H9 (cell line): ENCODE measurements around the gene ZFAND3. TPM values are rescaled to one million over a fixed set of nuclear protein-coding genes. Genes with fewer than 3 reads are reported as not detected.

ENCODE experiments used
- DNase-seq: peaks from one replicate; pipeline ENCODE4 v3.0.0-alpha.2; 2017
- H2AFZ ChIP-seq: one replicate; pipeline ENCODE4 v1.6.1; 2013; ENCODE audit warnings: mild to moderate bottlenecking, low read length, control low read depth, moderate library complexity
- H2AK5ac ChIP-seq: 2 replicates; pipeline ENCODE4 v1.6.1; 2013; ENCODE audit warnings: low read length, control low read depth, mixed read lengths; ENCODE audit not compliant: insufficient read length
- H2BK120ac ChIP-seq: one replicate; pipeline ENCODE4 v1.6.1; 2013; ENCODE audit warnings: low read depth, mild to moderate bottlenecking, low read length, control low read depth, inconsistent platforms; ENCODE audit not compliant: poor library complexity, severe bottlenecking
- H2BK12ac ChIP-seq: 2 replicates; pipeline ENCODE4 v1.6.1; 2013; ENCODE audit warnings: low read length, control low read depth, mixed read lengths, low read depth; ENCODE audit not compliant: insufficient read length
- H2BK15ac ChIP-seq: 2 replicates; pipeline ENCODE4 v1.6.1; 2013; ENCODE audit warnings: low read depth, low read length, control low read depth
- H2BK20ac ChIP-seq: one replicate; pipeline ENCODE4 v1.6.1; 2013; ENCODE audit warnings: low read depth, mild to moderate bottlenecking, low read length, control low read depth, inconsistent platforms; ENCODE audit not compliant: poor library complexity, severe bottlenecking
- H2BK5ac ChIP-seq: 2 replicates; pipeline ENCODE4 v1.6.1; 2013; ENCODE audit warnings: low read length, control low read depth, mixed read lengths; ENCODE audit not compliant: insufficient read length
- H3K14ac ChIP-seq: 2 replicates; pipeline ENCODE4 v1.6.1; 2013; ENCODE audit warnings: low read length, control low read depth; ENCODE audit not compliant: insufficient read depth
- H3K18ac ChIP-seq: 2 replicates; pipeline ENCODE4 v1.6.1; 2013; ENCODE audit warnings: low read depth, mild to moderate bottlenecking, mixed read lengths, low read length, control low read depth; ENCODE audit not compliant: insufficient read length
- H3K23ac ChIP-seq: 2 replicates; pipeline ENCODE4 v1.6.1; 2013; ENCODE audit warnings: low read length, control low read depth, mixed read lengths, low read depth; ENCODE audit not compliant: insufficient read length
- H3K23me2 ChIP-seq: 2 replicates; pipeline ENCODE4 v1.6.1; 2013; ENCODE audit warnings: low read depth, mild to moderate bottlenecking, mixed read lengths, low read length, control low read depth; ENCODE audit not compliant: insufficient read length, poor library complexity, severe bottlenecking
- H3K27ac ChIP-seq: 2 replicates; pipeline ENCODE4 v1.5.1; 2013; ENCODE audit warnings: low read length, control low read depth, mixed read lengths, low read depth; ENCODE audit not compliant: insufficient read length
- H3K27me3 ChIP-seq: 2 replicates; pipeline ENCODE4 v1.6.1; 2013; ENCODE audit warnings: low read length, control low read depth, inconsistent platforms; ENCODE audit not compliant: insufficient read depth
- H3K4ac ChIP-seq: 2 replicates; pipeline ENCODE4 v1.6.1; 2013; ENCODE audit warnings: low read depth, mild to moderate bottlenecking, control low read depth, inconsistent platforms, low read length, moderate library complexity
- H3K4me1 ChIP-seq: 2 replicates; pipeline ENCODE4 v1.6.1; 2013; ENCODE audit warnings: low read length, control low read depth, inconsistent platforms; ENCODE audit not compliant: insufficient read depth
- H3K4me2 ChIP-seq: 2 replicates; pipeline ENCODE4 v1.6.1; 2013; ENCODE audit warnings: low read length, control low read depth, mixed read lengths; ENCODE audit not compliant: insufficient read length, insufficient read depth
- H3K56ac ChIP-seq: 2 replicates; pipeline ENCODE4 v1.6.1; 2013; ENCODE audit warnings: low read depth, mild to moderate bottlenecking, mixed read lengths, low read length, control low read depth; ENCODE audit not compliant: insufficient read length
- H3K79me1 ChIP-seq: 2 replicates; pipeline ENCODE4 v1.6.1; 2013; ENCODE audit warnings: low read depth, mild to moderate bottlenecking, moderate library complexity, low read length, control low read depth, inconsistent platforms; ENCODE audit not compliant: insufficient read depth, poor library complexity, severe bottlenecking
- H3K79me2 ChIP-seq: 2 replicates; pipeline ENCODE4 v1.6.1; 2013; ENCODE audit warnings: low read length, control low read depth, inconsistent platforms; ENCODE audit not compliant: insufficient read depth
- H3K9ac ChIP-seq: 2 replicates; pipeline ENCODE4 v1.6.1; 2013; ENCODE audit warnings: low read length, control low read depth, mixed read lengths; ENCODE audit not compliant: insufficient read length; ENCODE audit errors: extremely low read depth
- H3K9me3 ChIP-seq: one replicate; pipeline ENCODE4 v1.6.1; 2013; ENCODE audit warnings: low read depth, low read length, inconsistent platforms; ENCODE audit not compliant: control insufficient read depth
- H3T11ph ChIP-seq: one replicate; pipeline ENCODE4 v1.6.1; 2013; ENCODE audit warnings: mild to moderate bottlenecking, low read length, control low read depth, inconsistent platforms
- H4K20me1 ChIP-seq: one replicate; pipeline ENCODE4 v1.6.1; 2013; ENCODE audit not compliant: control insufficient read depth, insufficient read length, insufficient read depth
- H4K5ac ChIP-seq: 2 replicates; pipeline ENCODE4 v1.6.1; 2013; ENCODE audit warnings: low read depth, mild to moderate bottlenecking, mixed read lengths, low read length, control low read depth; ENCODE audit not compliant: insufficient read length
- H4K8ac ChIP-seq: replicated peaks from 2 replicates; pipeline ENCODE4 v1.6.1; 2013; ENCODE audit warnings: low read length, control low read depth, mixed read lengths, low read depth; ENCODE audit not compliant: insufficient read length
- H4K91ac ChIP-seq: 2 replicates; pipeline ENCODE4 v1.6.1; 2013; ENCODE audit warnings: low read depth, mild to moderate bottlenecking, moderate library complexity, mixed read lengths, low read length, control low read depth; ENCODE audit not compliant: insufficient read length
- H3K27ac Mint-ChIP-seq, 3 experiments: 2 replicates in 2 of 3; 3 replicates in 1 of 3; pipeline ENCODE4 v1.8.0; 2020 to 2021; ENCODE audit warnings: mixed read lengths in 3 of 3, mild to moderate bottlenecking in 1 of 3, moderate library complexity in 1 of 3
- H3K27me3 Mint-ChIP-seq: 2 replicates; pipeline ENCODE4 v1.8.0; 2021; ENCODE audit warnings: low read depth, mild to moderate bottlenecking, moderate library complexity, mixed read lengths
- H3K36me3 Mint-ChIP-seq, 3 experiments: 2 replicates in 2 of 3; 3 replicates in 1 of 3; pipeline ENCODE4 v1.8.0; 2020 to 2021; ENCODE audit warnings: low read depth in 3 of 3, mixed read lengths in 3 of 3; ENCODE audit not compliant: insufficient read depth in 1 of 3
- H3K4me1 Mint-ChIP-seq, 2 experiments: 2 replicates each; pipeline ENCODE4 v1.8.0; 2020; ENCODE audit warnings: mixed read lengths in 2 of 2
- H3K4me3 Mint-ChIP-seq, 2 experiments: 2 replicates in 1 of 2; 3 replicates in 1 of 2; pipeline ENCODE4 v1.8.0; 2020 to 2021; ENCODE audit warnings: mild to moderate bottlenecking in 2 of 2, mixed read lengths in 2 of 2, moderate library complexity in 1 of 2
- H3K9me3 Mint-ChIP-seq, 2 experiments: 2 replicates in 1 of 2; 3 replicates in 1 of 2; pipeline ENCODE4 v1.8.0; 2020; ENCODE audit warnings: mild to moderate bottlenecking in 2 of 2, mixed read lengths in 2 of 2, moderate library complexity in 1 of 2
- WGBS: extraction: QIAGEN DNeasy Blood & Tissue Kit; methylation state at CpG from one replicate; pipeline ENCODE4 v1.1.7; 2013; ENCODE audit warnings: missing lambda C conversion rate, low lambda C conversion rate, mixed read lengths; ENCODE audit not compliant: insufficient read length; ENCODE audit errors: extremely low coverage; 5-methylcytosine and 5-hydroxymethylcytosine counted together
- total RNA-seq: library from RNA; stranded (reverse); gene quantifications from 2 replicates; pipeline ENCODE4 v1.2.1, GENCODE V29; 2021
- TF ChIP-seq, protein P1 (sequence below): fragments of 200-600 bp; sonication (generic); conservative IDR thresholded peaks from 3 replicates; pipeline ENCODE4 v1.8.0; 2021; ENCODE audit warnings: antibody characterized with exemption, mild to moderate bottlenecking

The ZFAND3 gene
- total RNA-seq, 1 experiment from 2014 or later, result 57.7 TPM

DNA sequence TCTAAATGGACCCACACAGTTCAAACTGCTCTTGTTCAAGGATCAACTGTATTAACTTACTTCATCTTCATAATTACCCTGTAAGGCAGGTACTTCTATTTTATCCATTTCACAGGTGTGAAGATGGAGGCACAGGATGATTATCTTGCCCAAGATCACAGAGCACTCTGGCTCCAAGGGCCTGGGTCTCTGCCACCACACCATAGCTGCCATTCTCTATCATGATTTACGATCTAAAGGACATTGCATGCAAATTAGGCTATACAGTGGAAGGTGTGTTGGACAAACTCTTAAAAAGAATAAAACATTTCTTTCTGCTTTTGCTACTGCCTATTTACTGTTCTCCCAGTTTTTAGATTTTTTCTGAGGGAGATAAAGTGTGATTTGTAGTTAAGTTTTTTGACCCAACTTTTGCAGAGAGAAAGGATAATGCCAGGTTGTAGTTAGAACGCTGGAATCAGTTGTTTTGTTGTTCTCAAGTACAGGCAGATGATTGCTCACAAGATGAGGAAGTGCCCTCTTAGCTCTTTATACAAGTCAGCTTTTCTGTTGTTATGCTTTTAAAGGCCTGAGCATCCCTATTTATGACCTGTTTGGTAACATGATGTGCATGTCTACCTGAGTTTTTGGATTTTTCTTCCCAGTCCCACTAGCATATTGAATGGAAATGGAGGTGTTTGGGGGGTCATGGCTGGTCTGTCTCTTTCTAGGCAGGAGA is 247.9 kb downstream of the ZFAND3 start:
- no peak overlapping the region for H2BK120ac ChIP-seq
- no peak overlapping the region for H2BK20ac ChIP-seq
- H2BK5ac ChIP-seq, result no peak overlapping the region
- H3K23ac ChIP-seq, result no peak overlapping the region
- H3K23me2 ChIP-seq, result no peaks in the 10 kb centered on the region
- H2AFZ ChIP-seq, result no peak overlapping the region
- no peak overlapping the region for H2AK5ac ChIP-seq
- H4K8ac ChIP-seq, result no peak overlapping the region
- H3K27me3 ChIP-seq, result no peaks in the 10 kb centered on the region
- no peak overlapping the region for H2BK15ac ChIP-seq
- H4K20me1 ChIP-seq, result no peaks in the 10 kb centered on the region
- H3K4ac ChIP-seq, result no peak overlapping the region
- H3K79me2 ChIP-seq, result no peaks in the 10 kb centered on the region
- H3K9me3 ChIP-seq, result no peaks in the 10 kb centered on the region
- H3K79me1 ChIP-seq, result no peaks in the 10 kb centered on the region
- TF ChIP-seq, protein P1, sequence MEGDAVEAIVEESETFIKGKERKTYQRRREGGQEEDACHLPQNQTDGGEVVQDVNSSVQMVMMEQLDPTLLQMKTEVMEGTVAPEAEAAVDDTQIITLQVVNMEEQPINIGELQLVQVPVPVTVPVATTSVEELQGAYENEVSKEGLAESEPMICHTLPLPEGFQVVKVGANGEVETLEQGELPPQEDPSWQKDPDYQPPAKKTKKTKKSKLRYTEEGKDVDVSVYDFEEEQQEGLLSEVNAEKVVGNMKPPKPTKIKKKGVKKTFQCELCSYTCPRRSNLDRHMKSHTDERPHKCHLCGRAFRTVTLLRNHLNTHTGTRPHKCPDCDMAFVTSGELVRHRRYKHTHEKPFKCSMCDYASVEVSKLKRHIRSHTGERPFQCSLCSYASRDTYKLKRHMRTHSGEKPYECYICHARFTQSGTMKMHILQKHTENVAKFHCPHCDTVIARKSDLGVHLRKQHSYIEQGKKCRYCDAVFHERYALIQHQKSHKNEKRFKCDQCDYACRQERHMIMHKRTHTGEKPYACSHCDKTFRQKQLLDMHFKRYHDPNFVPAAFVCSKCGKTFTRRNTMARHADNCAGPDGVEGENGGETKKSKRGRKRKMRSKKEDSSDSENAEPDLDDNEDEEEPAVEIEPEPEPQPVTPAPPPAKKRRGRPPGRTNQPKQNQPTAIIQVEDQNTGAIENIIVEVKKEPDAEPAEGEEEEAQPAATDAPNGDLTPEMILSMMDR, result no peak
- no CpG with 5 or more reads among the region's 2 CpGs for WGBS
- H3K9ac ChIP-seq, result no peak overlapping the region
- no peak overlapping the region for H3K4me2 ChIP-seq
- DNase-seq, result no peak
- H2BK12ac ChIP-seq, result no peak overlapping the region
- H3K27ac ChIP-seq, result no peak overlapping the region
- H3K18ac ChIP-seq, result no peak overlapping the region
- no peak overlapping the region for H4K5ac ChIP-seq
- no peak overlapping the region for H3K56ac ChIP-seq
- H3K14ac ChIP-seq, result no peak overlapping the region
- Mint-ChIP-seq H3K9me3 (no peaks in the 10 kb centered on the region), H3K4me3 (no peak overlapping the region), H3K27me3 (no peaks in the 10 kb centered on the region), H3K27ac (peak overlapping the region in 1 of 3 experiments; percentile 22; a peak in 1 of 7 replicates), H3K4me1 (peaks cover 0 to 8% of the 10 kb centered on the region in 2 experiments; a peak in 1 of 4 replicates), H3K36me3 (peaks cover 3 to 16% (median 5%) of the 10 kb centered on the region in 3 experiments; a peak in 6 of 7 replicates)
- H3K4me1 ChIP-seq, result no peaks in the 10 kb centered on the region
- no peak overlapping the region for H4K91ac ChIP-seq
- no peak overlapping the region for H3T11ph ChIP-seq
